GM12878 (cell line): Measurements from ENCODE around the gene NAALADL1. TPM values are rescaled to one million over a fixed set of nuclear protein-coding genes. Genes with fewer than 3 reads are reported as not detected.
A peak's percentile ranks its signal among the peaks of the same experiment; 100 is the strongest.

Experiments
- ATF7 ChIP-seq: fragments of 450-650 bp; IDR thresholded peaks from 2 replicates; pipeline ENCODE4 v1.6.1; 2016; ENCODE audit warnings: low read depth, mild to moderate bottlenecking
- CBX5 ChIP-seq: sonication (generic); IDR thresholded peaks from 2 replicates; pipeline ENCODE4 v1.6.1; 2016; ENCODE audit warnings: low read depth, moderate library complexity, mild to moderate bottlenecking, inconsistent platforms
- ETV6 ChIP-seq, 2 experiments: fragments of 450-650 bp in 1 of 2; IDR thresholded peaks in 1 of 2; conservative IDR thresholded peaks in 1 of 2; 2 replicates each; pipeline ENCODE4 v1.6.1; 2014; ENCODE audit warnings: antibody characterized with exemption in 1 of 2, borderline replicate concordance in 1 of 2, low read depth in 1 of 2, mild to moderate bottlenecking in 1 of 2, moderate library complexity in 1 of 2
- MTA3 ChIP-seq: IDR thresholded peaks from 2 replicates; pipeline ENCODE4 v1.6.1; 2012; ENCODE audit warnings: low read length, inconsistent platforms, borderline replicate concordance
- NR2C2 ChIP-seq: IDR thresholded peaks from 2 replicates; pipeline ENCODE4 v1.6.1; 2011; ENCODE audit warnings: borderline replicate concordance, low read depth; ENCODE audit not compliant: control insufficient read depth, insufficient read length
- NR2F1 ChIP-seq: fragments of 450-650 bp; conservative IDR thresholded peaks from 2 replicates; pipeline ENCODE4 v1.6.1; 2017; ENCODE audit warnings: mild to moderate bottlenecking
- PAX8 ChIP-seq: fragments of 450-650 bp; IDR thresholded peaks from 2 replicates; pipeline ENCODE4 v1.6.1; 2017; ENCODE audit warnings: mild to moderate bottlenecking, moderate library complexity
- PML ChIP-seq: IDR thresholded peaks from 2 replicates; pipeline ENCODE4 v1.6.1; 2012; ENCODE audit warnings: low read length, inconsistent platforms
- RAD21 ChIP-seq: IDR thresholded peaks from 2 replicates; pipeline ENCODE4 v1.6.1; 2011; ENCODE audit warnings: mild to moderate bottlenecking, low read depth, low read length, moderate library complexity; ENCODE audit not compliant: insufficient read depth
- SP1 ChIP-seq: IDR thresholded peaks from one replicate; pipeline ENCODE4 v1.6.1; 2011; ENCODE audit warnings: low read depth, low read length
- SUPT20H ChIP-seq: IDR thresholded peaks from 2 replicates; pipeline ENCODE4 v1.6.1; 2011; ENCODE audit warnings: low read depth, mild to moderate bottlenecking, low read length, moderate library complexity, borderline replicate concordance; ENCODE audit not compliant: control insufficient read depth
- TARDBP ChIP-seq: IDR thresholded peaks from 2 replicates; pipeline ENCODE4 v1.6.1; 2016; ENCODE audit warnings: borderline replicate concordance
- TBL1XR1 ChIP-seq: IDR thresholded peaks from 2 replicates; pipeline ENCODE4 v1.6.1; 2012; ENCODE audit warnings: low read depth, low read length, improper control_type of control experiment
- ZNF24 ChIP-seq: fragments of 450-650 bp; IDR thresholded peaks from 2 replicates; pipeline ENCODE4 v1.6.1; 2017; ENCODE audit warnings: antibody characterized with exemption, mild to moderate bottlenecking
- ZSCAN29 ChIP-seq: fragments of 450-650 bp; IDR thresholded peaks from 2 replicates; pipeline ENCODE4 v1.6.1; 2017; ENCODE audit warnings: mild to moderate bottlenecking, moderate library complexity
- ZZZ3 ChIP-seq: IDR thresholded peaks from 2 replicates; pipeline ENCODE4 v1.6.1; 2011; ENCODE audit warnings: low read depth; ENCODE audit not compliant: control insufficient read depth, insufficient read length
- polyA plus RNA-seq, 11 experiments: library from polyadenylated mRNA; depleted of rRNA in 4 of 11; unstranded in 6 of 11; stranded (reverse) in 5 of 11; fragments of >200 nt; fragmentation: Nextera tagmentation in 4 of 11; fragmentation: Illumina TruSeq in 1 of 11; extraction: Ambion mirVana in 4 of 11; extraction: Trizol in 1 of 11; gene quantifications; 1 replicate in 1 of 11; 2 replicates in 10 of 11; pipeline versions ENCODE4 v1.2.1 to v1.2.3, GENCODE V29; 2011 to 2016; ENCODE audit warnings: inconsistent platforms in 2 of 11, missing spikeins in 2 of 11, low read depth in 1 of 11
- total RNA-seq, 4 experiments: library from RNA; depleted of rRNA in 3 of 4; stranded (reverse); fragments of >200 nt in 3 of 4; fragmentation: Illumina TruSeq in 1 of 4; extraction: Trizol in 1 of 4; gene quantifications; 2 replicates each; pipeline versions ENCODE4 v1.2.1 to v1.2.3, GENCODE V29; 2013 to 2021
- TF ChIP-seq, protein P1 (sequence below): fragments of 450-650 bp; IDR thresholded peaks from 2 replicates; pipeline ENCODE4 v1.6.1; 2017; ENCODE audit warnings: mild to moderate bottlenecking
- TF ChIP-seq, protein P2 (sequence below): IDR thresholded peaks from 2 replicates; pipeline ENCODE4 v1.6.1; 2011; ENCODE audit warnings: mild to moderate bottlenecking, low read depth, low read length, moderate library complexity; ENCODE audit not compliant: insufficient replicate concordance
- TF ChIP-seq, protein P3 (sequence below): fragments of 450-650 bp; formaldehyde crosslinking; IDR thresholded peaks from 2 replicates; pipeline ENCODE4 v1.5.0; 2022; ENCODE audit warnings: mild to moderate bottlenecking, missing genetic modification characterization

NAALADL1 gene
- total and polyA plus RNA-seq, 10 of the 15 experiments (the other 5 are each of a cell fraction or from before 2014, with no cell fraction given) = 0.77 to 5.5 (median 1.5) TPM

DNA sequence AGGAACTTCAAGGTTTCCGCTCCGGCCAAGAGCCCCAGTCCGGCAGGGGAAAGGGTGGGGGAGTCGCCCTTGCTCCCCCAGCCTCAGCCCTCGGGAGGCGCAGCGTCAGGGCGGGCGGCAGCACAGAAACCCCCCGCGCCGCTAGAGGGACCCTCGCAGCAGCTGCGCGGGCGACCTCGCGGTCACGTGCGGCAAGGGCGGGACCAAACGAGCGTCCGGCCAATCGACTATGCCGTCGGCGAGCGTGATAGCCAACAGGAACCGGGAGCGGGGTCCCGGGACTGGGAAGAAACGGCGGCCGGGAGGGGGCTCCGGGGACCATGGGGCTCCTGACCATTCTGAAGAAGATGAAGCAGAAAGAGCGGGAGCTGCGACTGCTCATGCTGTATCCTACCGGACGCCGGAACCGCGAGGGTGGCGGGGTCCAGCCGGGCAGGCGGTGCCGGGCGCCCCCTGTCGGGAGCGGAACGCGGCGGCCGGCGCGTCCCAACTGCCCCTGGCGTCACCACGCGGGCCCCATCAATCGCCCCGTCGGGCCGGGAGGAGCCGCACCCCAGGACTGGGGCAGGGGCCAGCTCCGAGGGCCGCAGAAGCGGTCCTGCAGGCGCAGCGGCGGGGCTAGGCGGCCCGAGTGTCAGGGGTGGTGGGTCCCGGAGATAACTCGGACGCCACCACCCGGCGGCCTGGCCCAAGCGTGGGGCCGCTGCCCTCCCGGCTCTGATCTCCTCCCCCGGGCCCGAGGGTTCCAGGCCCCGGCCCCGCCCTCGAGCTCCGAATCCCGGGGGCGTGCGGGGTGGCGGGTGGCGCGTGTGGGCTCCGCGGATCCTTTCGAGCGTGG, 44.2 kb downstream of the NAALADL1 start, which contains the start of gene ARL2 (continued):
- TF ChIP-seq, protein P1, sequence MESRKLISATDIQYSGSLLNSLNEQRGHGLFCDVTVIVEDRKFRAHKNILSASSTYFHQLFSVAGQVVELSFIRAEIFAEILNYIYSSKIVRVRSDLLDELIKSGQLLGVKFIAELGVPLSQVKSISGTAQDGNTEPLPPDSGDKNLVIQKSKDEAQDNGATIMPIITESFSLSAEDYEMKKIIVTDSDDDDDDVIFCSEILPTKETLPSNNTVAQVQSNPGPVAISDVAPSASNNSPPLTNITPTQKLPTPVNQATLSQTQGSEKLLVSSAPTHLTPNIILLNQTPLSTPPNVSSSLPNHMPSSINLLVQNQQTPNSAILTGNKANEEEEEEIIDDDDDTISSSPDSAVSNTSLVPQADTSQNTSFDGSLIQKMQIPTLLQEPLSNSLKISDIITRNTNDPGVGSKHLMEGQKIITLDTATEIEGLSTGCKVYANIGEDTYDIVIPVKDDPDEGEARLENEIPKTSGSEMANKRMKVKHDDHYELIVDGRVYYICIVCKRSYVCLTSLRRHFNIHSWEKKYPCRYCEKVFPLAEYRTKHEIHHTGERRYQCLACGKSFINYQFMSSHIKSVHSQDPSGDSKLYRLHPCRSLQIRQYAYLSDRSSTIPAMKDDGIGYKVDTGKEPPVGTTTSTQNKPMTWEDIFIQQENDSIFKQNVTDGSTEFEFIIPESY = no peak
- TF ChIP-seq TBL1XR1 = no peak
- peak; percentile 17; the same call in 1 of the 2 replicates for TF ChIP-seq TARDBP
- TF ChIP-seq PML = 0 out of 2 replicates have a peak, but pooled peaks have one; percentile 73
- TF ChIP-seq NR2C2 = no peak
- TF ChIP-seq RAD21 = peak; percentile 38
- peak; percentile 59 for TF ChIP-seq SP1
- no peak for TF ChIP-seq ZZZ3
- TF ChIP-seq SUPT20H = no peak
- TF ChIP-seq PAX8 = no peak
- peak; percentile 64 for TF ChIP-seq ZSCAN29
- peak; percentile 58; the same call in 1 of the 2 replicates for TF ChIP-seq ATF7
- 0 out of 2 replicates have a peak, but pooled peaks have one; percentile 10 for TF ChIP-seq CBX5
- TF ChIP-seq, protein P2, sequence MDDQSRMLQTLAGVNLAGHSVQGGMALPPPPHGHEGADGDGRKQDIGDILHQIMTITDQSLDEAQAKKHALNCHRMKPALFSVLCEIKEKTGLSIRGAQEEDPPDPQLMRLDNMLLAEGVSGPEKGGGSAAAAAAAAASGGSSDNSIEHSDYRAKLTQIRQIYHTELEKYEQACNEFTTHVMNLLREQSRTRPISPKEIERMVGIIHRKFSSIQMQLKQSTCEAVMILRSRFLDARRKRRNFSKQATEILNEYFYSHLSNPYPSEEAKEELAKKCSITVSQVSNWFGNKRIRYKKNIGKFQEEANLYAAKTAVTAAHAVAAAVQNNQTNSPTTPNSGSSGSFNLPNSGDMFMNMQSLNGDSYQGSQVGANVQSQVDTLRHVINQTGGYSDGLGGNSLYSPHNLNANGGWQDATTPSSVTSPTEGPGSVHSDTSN = peak; percentile 33
- TF ChIP-seq, protein P3, sequence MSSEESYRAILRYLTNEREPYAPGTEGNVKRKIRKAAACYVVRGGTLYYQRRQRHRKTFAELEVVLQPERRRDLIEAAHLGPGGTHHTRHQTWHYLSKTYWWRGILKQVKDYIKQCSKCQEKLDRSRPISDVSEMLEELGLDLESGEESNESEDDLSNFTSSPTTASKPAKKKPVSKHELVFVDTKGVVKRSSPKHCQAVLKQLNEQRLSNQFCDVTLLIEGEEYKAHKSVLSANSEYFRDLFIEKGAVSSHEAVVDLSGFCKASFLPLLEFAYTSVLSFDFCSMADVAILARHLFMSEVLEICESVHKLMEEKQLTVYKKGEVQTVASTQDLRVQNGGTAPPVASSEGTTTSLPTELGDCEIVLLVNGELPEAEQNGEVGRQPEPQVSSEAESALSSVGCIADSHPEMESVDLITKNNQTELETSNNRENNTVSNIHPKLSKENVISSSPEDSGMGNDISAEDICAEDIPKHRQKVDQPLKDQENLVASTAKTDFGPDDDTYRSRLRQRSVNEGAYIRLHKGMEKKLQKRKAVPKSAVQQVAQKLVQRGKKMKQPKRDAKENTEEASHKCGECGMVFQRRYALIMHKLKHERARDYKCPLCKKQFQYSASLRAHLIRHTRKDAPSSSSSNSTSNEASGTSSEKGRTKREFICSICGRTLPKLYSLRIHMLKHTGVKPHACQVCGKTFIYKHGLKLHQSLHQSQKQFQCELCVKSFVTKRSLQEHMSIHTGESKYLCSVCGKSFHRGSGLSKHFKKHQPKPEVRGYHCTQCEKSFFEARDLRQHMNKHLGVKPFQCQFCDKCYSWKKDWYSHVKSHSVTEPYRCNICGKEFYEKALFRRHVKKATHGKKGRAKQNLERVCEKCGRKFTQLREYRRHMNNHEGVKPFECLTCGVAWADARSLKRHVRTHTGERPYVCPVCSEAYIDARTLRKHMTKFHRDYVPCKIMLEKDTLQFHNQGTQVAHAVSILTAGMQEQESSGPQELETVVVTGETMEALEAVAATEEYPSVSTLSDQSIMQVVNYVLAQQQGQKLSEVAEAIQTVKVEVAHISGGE (CRISPR knock-in tag) = no peak
- TF ChIP-seq MTA3 = no peak
- TF ChIP-seq ETV6 (conservative IDR thresholded peaks at IDR 0.05 in 1 of 2, IDR thresholded peaks at IDR 0.05 in 1 of 2; ENCODE audit: borderline replicate concordance in 1 of 2, low read depth in 1 of 2) = peak in 1 of 2 experiments; percentile 25; a peak in 1 of 4 replicates
- TF ChIP-seq ZNF24 = no peak
- peak; percentile 70 for TF ChIP-seq NR2F1
